GM06990 (cell line): ENCODE data around the gene ARMC8.

Experiments
- DNase-seq: peaks from one replicate; pipeline ENCODE4 v3.0.0-alpha.2; 2011; ENCODE audit not compliant: insufficient read length; ENCODE audit errors: extremely low read depth
- H3K27me3 ChIP-seq: replicated peaks from 2 replicates; pipeline ENCODE4 v1.6.0; 2011; ENCODE audit warnings: low read length; ENCODE audit not compliant: control insufficient read depth, insufficient read depth
- H3K36me3 ChIP-seq: 2 replicates; pipeline ENCODE4 v1.5.1; 2011; ENCODE audit warnings: low read length; ENCODE audit not compliant: control insufficient read depth, insufficient read depth
- H3K4me3 ChIP-seq: replicated peaks from 2 replicates; pipeline ENCODE4 v1.5.1; 2011; ENCODE audit warnings: low read depth, mild to moderate bottlenecking, control low read depth, low read length
- TF ChIP-seq, protein P1 (sequence below): IDR thresholded peaks from 2 replicates; pipeline ENCODE4 v1.5.1; 2011; ENCODE audit warnings: low read length, control low read depth, mild to moderate bottlenecking, inconsistent platforms; ENCODE audit not compliant: insufficient read depth, poor library complexity, severe bottlenecking

Gene ARMC8

DNA sequence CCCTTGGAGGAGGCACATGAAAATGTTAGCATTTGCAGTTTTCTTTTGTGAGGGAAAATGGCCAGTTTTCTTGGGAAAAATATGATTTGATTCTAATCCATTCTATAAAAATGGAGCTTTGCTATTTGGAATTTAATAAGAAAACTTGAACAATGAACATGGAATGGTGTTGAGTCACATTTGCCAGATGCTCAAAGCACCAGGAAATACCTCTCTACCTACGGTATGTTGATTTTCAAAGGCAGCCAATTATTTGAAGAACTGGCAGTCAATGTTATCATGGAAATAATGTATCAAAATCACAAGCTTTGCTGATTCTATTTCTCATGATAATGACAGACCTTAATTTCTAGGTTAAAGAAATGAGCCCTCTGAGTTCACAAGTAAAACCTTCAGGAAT, 127.7 kb downstream of the ARMC8 start:
- Histone ChIP-seq H3K4me3 (no peak overlapping the region), H3K36me3 (no peaks in the 10 kb centered on the region), H3K27me3 (no peaks in the 10 kb centered on the region)
- DNase-seq: no peak
- TF ChIP-seq, protein P1, sequence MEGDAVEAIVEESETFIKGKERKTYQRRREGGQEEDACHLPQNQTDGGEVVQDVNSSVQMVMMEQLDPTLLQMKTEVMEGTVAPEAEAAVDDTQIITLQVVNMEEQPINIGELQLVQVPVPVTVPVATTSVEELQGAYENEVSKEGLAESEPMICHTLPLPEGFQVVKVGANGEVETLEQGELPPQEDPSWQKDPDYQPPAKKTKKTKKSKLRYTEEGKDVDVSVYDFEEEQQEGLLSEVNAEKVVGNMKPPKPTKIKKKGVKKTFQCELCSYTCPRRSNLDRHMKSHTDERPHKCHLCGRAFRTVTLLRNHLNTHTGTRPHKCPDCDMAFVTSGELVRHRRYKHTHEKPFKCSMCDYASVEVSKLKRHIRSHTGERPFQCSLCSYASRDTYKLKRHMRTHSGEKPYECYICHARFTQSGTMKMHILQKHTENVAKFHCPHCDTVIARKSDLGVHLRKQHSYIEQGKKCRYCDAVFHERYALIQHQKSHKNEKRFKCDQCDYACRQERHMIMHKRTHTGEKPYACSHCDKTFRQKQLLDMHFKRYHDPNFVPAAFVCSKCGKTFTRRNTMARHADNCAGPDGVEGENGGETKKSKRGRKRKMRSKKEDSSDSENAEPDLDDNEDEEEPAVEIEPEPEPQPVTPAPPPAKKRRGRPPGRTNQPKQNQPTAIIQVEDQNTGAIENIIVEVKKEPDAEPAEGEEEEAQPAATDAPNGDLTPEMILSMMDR: no peak

DNA sequence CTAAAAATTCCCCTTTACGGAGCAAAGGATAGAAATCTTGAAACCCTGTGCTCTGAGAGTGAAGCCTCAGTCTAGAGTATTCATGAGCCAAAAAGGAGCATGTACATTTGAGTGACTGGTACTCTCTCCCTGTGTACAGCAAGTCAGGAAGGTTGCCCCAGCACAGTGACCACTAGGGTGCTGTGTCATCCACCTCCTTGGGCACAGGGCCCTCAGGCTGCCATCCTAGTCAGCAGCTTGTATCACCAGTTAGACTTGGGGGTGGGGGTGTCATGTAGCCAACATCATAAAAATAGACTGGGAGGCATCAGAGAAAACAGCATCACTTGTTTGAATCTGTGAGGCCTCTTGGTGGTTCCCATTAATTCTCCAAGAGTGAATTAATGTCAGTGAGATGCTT, 130.6 kb downstream of the ARMC8 start:
- Histone ChIP-seq H3K36me3 (no peaks in the 10 kb centered on the region), H3K27me3 (no peaks in the 10 kb centered on the region), H3K4me3 (no peak overlapping the region)
- TF ChIP-seq, protein P1: no peak
- DNase-seq: no peak

DNA sequence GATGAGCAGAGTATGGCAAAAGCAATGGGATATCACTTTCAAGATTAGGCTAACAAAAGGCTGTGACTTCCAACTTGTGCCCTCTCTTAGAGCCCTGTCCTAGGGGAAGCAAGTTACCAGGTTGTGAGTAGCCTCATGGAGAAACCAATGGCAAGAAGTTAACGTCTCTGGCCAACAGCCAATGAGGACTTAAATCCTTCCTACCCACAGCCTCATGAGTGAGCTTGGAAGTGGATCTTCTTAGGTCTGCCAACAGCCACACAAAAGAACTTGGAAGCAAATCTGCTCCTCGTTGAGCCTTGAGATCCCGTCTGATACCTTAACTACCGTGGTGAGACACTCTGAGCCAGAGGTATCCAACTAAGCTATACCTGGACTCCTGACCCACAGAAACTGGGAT, 136.9 kb downstream of the ARMC8 start:
- H3K4me3 ChIP-seq: no peak overlapping the region
- no peaks in the 10 kb centered on the region for H3K36me3 ChIP-seq
- TF ChIP-seq, protein P1: no peak
- no peaks in the 10 kb centered on the region for H3K27me3 ChIP-seq
- no peak for DNase-seq

DNA sequence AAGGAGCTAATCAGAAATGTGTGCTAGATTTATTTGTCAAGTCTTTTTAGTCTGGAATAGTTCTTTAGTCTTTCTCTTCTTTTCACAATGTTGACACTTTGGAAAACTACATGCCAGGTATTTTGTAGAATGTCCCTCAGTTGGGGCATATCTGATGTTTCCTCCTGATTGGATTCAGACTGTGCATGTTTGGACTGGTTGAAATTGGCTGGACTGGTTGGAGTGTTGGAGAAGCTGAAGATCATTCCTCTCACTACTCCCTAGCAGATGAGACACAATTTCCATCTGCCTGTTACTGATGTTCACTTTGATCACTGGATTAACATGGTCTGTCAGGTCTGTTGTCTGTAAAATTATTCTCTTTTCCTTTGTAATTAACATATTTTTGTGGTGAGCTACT, 138.9 kb downstream of the ARMC8 start:
- Histone ChIP-seq H3K36me3 (no peaks in the 10 kb centered on the region), H3K4me3 (no peak overlapping the region), H3K27me3 (0 out of 2 replicates have a peak, but pooled peaks cover 1% of the 10 kb centered on the region)
- DNase-seq: no peak
- TF ChIP-seq, protein P1: no peak

DNA sequence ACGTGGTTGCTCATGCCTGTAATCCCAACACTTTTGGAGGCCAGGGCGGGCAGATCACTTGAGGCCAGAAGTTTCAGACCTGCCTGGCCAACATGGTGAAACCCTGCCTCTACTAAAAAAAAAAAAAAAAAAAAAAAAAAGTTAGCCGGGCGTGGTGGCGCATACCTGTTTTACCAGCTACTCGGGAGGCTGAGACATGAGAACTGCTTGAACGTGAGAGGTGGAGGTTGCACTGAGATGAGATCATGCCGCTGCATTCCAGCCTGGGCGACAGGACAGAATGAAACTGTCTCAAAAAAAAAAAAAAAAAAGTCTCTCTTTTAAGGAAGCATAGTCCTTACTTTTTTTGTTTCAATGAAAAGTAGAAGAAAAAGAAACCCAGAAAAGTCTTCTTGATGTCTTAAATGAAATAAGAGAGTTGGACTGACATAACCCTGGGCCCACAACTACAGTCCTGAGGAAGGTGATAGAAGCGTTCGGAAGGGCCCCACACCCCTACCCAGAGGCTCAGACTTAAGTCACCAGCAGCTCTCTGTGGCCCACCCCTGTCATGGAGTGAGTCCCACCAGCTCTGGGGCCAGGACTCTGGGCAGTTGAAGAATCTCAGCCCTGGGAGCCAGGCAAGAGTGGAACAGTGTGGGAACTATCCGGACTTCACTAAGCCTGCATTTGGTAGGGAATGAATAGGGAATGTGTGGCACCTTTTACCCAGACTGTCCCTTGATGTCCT, 139.9 kb downstream of the ARMC8 start:
- no peak overlapping the region for H3K4me3 ChIP-seq
- H3K27me3 ChIP-seq: 0 out of 2 replicates have a peak, but pooled peaks cover 1% of the 10 kb centered on the region
- TF ChIP-seq, protein P1: no peak
- H3K36me3 ChIP-seq: no peaks in the 10 kb centered on the region
- no peak for DNase-seq
